H1 (cell line): Measurements from ENCODE around the gene CTSA. TPM values are rescaled to one million over a fixed set of nuclear protein-coding genes. Genes with fewer than 3 reads are reported as not detected.
A peak's percentile ranks its signal among the peaks of the same experiment; 100 is the strongest.

Experiments
- CTCF ChIA-PET: fragments of 300-600 bp; sonication (Branson Sonifier 250); formaldehyde crosslinking; loops from one replicate; lab custom pipeline; 2021; ENCODE audit not compliant: partially characterized antibody; lab: Charles Lee
- POLR2A ChIA-PET: fragments of 300-600 bp; sonication (Branson Sonifier 250); formaldehyde crosslinking; loops from one replicate; lab custom pipeline; 2021; ENCODE audit warnings: inconsistent platforms; ENCODE audit not compliant: partially characterized antibody; lab: Charles Lee
- DNase-seq, 2 experiments: peaks; one replicate each; pipeline versions ENCODE4 v3.0.0 to v3.0.0-alpha.2; 2010 to 2022; ENCODE audit warnings: low spot score in 2 of 2, low read depth in 1 of 2, mixed read lengths in 1 of 2
- FAIRE-seq: peaks from 2 replicates; lab custom pipeline; 2011; peaks lifted over from hg19 to GRCh38; lab: Jason Lieb, UNC
- H2AFZ ChIP-seq: 2 replicates; pipeline ENCODE4 v1.8.1; 2012; ENCODE audit warnings: low read length, inconsistent platforms
- H2AK5ac ChIP-seq: 2 replicates; pipeline ENCODE4 v1.6.1; 2013; ENCODE audit warnings: low read depth, low read length
- H2BK120ac ChIP-seq: replicated peaks from 2 replicates; pipeline ENCODE3; 2013; ENCODE audit warnings: low read depth, low read length, inconsistent platforms
- H2BK12ac ChIP-seq: 2 replicates; pipeline ENCODE4 v1.6.1; 2013; ENCODE audit warnings: low read depth, low read length
- H2BK15ac ChIP-seq: 2 replicates; pipeline ENCODE4 v1.6.1; 2013; ENCODE audit warnings: low read length
- H2BK20ac ChIP-seq: 2 replicates; pipeline ENCODE4 v1.6.1; 2013; ENCODE audit warnings: low read length
- H2BK5ac ChIP-seq: 2 replicates; pipeline ENCODE4 v1.6.1; 2013; ENCODE audit warnings: low read depth, low read length
- H3K14ac ChIP-seq: 2 replicates; pipeline ENCODE4 v1.6.1; 2013; ENCODE audit warnings: inconsistent platforms; ENCODE audit not compliant: insufficient read length
- H3K18ac ChIP-seq: 2 replicates; pipeline ENCODE4 v1.6.1; 2013; ENCODE audit warnings: low read length; ENCODE audit errors: extremely low read depth
- H3K23ac ChIP-seq: 2 replicates; pipeline ENCODE4 v1.6.1; 2013; ENCODE audit warnings: inconsistent platforms; ENCODE audit not compliant: insufficient read length
- H3K23me2 ChIP-seq: 2 replicates; pipeline ENCODE4 v1.6.1; 2013; ENCODE audit warnings: low read depth, low read length
- H3K27ac ChIP-seq: 2 replicates; pipeline ENCODE4 v1.6.1; 2011; ENCODE audit warnings: low read depth, low read length, inconsistent platforms
- H3K27me3 ChIP-seq, 4 experiments: replicated peaks in 1 of 4; 1 replicate in 1 of 4; 2 replicates in 3 of 4; pipeline versions ENCODE4 v1.6.1 to v1.8.1; 2011 to 2013; ENCODE audit warnings: low read length in 3 of 4, mild to moderate bottlenecking in 3 of 4, inconsistent platforms in 2 of 4, mixed read lengths in 2 of 4, moderate library complexity in 1 of 4; ENCODE audit not compliant: control insufficient read depth in 3 of 4, insufficient read depth in 3 of 4; ENCODE audit errors: extremely low read depth in 1 of 4
- H3K36me3 ChIP-seq, 4 experiments: 2 replicates each; pipeline versions ENCODE4 v1.6.1 to v1.8.1; 2011 to 2013; ENCODE audit warnings: mild to moderate bottlenecking in 4 of 4, low read length in 3 of 4, moderate library complexity in 2 of 4, control low read depth in 1 of 4, inconsistent platforms in 1 of 4; ENCODE audit not compliant: insufficient read depth in 4 of 4, control insufficient read depth in 2 of 4
- H3K4ac ChIP-seq: replicated peaks from 2 replicates; pipeline ENCODE3; 2013; ENCODE audit warnings: low read length, low read depth, mixed read lengths, inconsistent platforms; ENCODE audit not compliant: insufficient read length
- H3K4me1 ChIP-seq, 4 experiments: replicated peaks in 1 of 4; 1 replicate in 1 of 4; 2 replicates in 3 of 4; pipeline versions ENCODE4 v1.6.1 to v1.8.1; 2011 to 2013; ENCODE audit warnings: low read length in 3 of 4, inconsistent platforms in 2 of 4, mixed read lengths in 1 of 4; ENCODE audit not compliant: insufficient read depth in 4 of 4, control insufficient read depth in 3 of 4
- H3K4me2 ChIP-seq, 2 experiments: 2 replicates each; pipeline versions ENCODE4 v1.6.1 to v1.8.1; 2011 to 2013; ENCODE audit warnings: low read depth in 2 of 2, low read length in 2 of 2, control low read depth in 1 of 2, inconsistent platforms in 1 of 2, mild to moderate bottlenecking in 1 of 2; ENCODE audit not compliant: insufficient read depth in 1 of 2
- H3K4me3 ChIP-seq, 4 experiments: fragments of 200-600, 300-600 bp in 1 of 4; sonication (generic), shearing (Covaris generic), sonication (Bioruptor Twin) in 1 of 4; 2 replicates each; pipeline versions ENCODE4 v1.5.1 to v1.8.1; 2011 to 2016; ENCODE audit warnings: low read length in 4 of 4, low read depth in 3 of 4, control low read depth in 2 of 4, inconsistent platforms in 2 of 4, mild to moderate bottlenecking in 2 of 4, mixed read lengths in 1 of 4, moderate library complexity in 1 of 4; ENCODE audit not compliant: insufficient read depth in 2 of 4; ENCODE audit errors: extremely low read depth in 1 of 4
- H3K56ac ChIP-seq: replicated peaks from 2 replicates; pipeline ENCODE3; 2013; ENCODE audit warnings: low read depth, mild to moderate bottlenecking, mixed read lengths, low read length, inconsistent platforms; ENCODE audit not compliant: insufficient read length
- H3K79me1 ChIP-seq: 2 replicates; pipeline ENCODE4 v1.6.1; 2013; ENCODE audit warnings: low read depth, low read length, control low read depth
- H3K79me2 ChIP-seq, 2 experiments: 2 replicates each; pipeline versions ENCODE4 v1.6.1 to v1.8.1; 2012 to 2013; ENCODE audit warnings: low read length in 2 of 2, mild to moderate bottlenecking in 2 of 2, inconsistent platforms in 1 of 2; ENCODE audit not compliant: insufficient read depth in 2 of 2, control insufficient read depth in 1 of 2
- H3K9ac ChIP-seq, 4 experiments: replicated peaks in 1 of 4; 1 replicate in 1 of 4; 2 replicates in 3 of 4; pipeline versions ENCODE4 v1.6.1 to v1.8.1; 2011 to 2013; ENCODE audit warnings: low read depth in 3 of 4, low read length in 3 of 4, control low read depth in 2 of 4, mild to moderate bottlenecking in 2 of 4, moderate library complexity in 2 of 4, inconsistent platforms in 1 of 4; ENCODE audit errors: extremely low read depth in 1 of 4
- H3K9me3 ChIP-seq, 2 experiments: 2 replicates each; pipeline versions ENCODE4 v1.6.1 to v1.8.1; 2012 to 2013; ENCODE audit warnings: mild to moderate bottlenecking in 2 of 2, moderate library complexity in 2 of 2, control low read depth in 1 of 2, inconsistent platforms in 1 of 2, low read depth in 1 of 2, low read length in 1 of 2, mixed read lengths in 1 of 2; ENCODE audit not compliant: insufficient read depth in 2 of 2
- H4K20me1 ChIP-seq, 2 experiments: replicated peaks in 1 of 2; 2 replicates each; pipeline versions ENCODE3 to v1.8.1; 2011 to 2013; ENCODE audit warnings: inconsistent platforms in 2 of 2, low read length in 2 of 2, mild to moderate bottlenecking in 1 of 2; ENCODE audit not compliant: insufficient read depth in 2 of 2, control insufficient read depth in 1 of 2
- H4K5ac ChIP-seq: 2 replicates; pipeline ENCODE4 v1.6.1; 2013; ENCODE audit warnings: low read length, low read depth, mixed read lengths, inconsistent platforms; ENCODE audit not compliant: insufficient read length
- H4K8ac ChIP-seq: 2 replicates; pipeline ENCODE4 v1.8.0; 2013; ENCODE audit warnings: mild to moderate bottlenecking, moderate library complexity, low read length, inconsistent platforms; ENCODE audit not compliant: insufficient read depth; ENCODE audit errors: extremely low read depth
- H4K91ac ChIP-seq: replicated peaks from 2 replicates; pipeline ENCODE3; 2013; ENCODE audit warnings: low read length, mixed read lengths, inconsistent platforms; ENCODE audit not compliant: insufficient read length
- SIN3A ChIP-seq, 2 experiments: IDR thresholded peaks in 1 of 2; conservative IDR thresholded peaks in 1 of 2; 2 replicates each; pipeline ENCODE4 v1.6.1; 2011 to 2012; ENCODE audit warnings: low read length in 2 of 2, improper control_type of control experiment in 1 of 2, low read depth in 1 of 2, mild to moderate bottlenecking in 1 of 2
- WGBS, 2 experiments: shearing (Covaris generic) in 1 of 2; methylation state at CpG; one replicate each; pipeline versions ENCODE4 v1.1.6 to v1.1.7; 2013 to 2015; ENCODE audit warnings: low lambda C conversion rate in 2 of 2, mixed read lengths in 2 of 2, inconsistent platforms in 1 of 2, low coverage in 1 of 2, missing lambda C conversion rate in 1 of 2; ENCODE audit not compliant: insufficient replicate concordance in 2 of 2, insufficient coverage in 1 of 2, insufficient read length in 1 of 2; ENCODE audit errors: extremely low coverage in 1 of 2, missing lambda C conversion rate in 1 of 2; 5-methylcytosine and 5-hydroxymethylcytosine counted together
- polyA plus RNA-seq, 7 experiments: library from polyadenylated mRNA; depleted of rRNA in 3 of 7; stranded (reverse) in 5 of 7; unstranded in 2 of 7; fragments of >200 nt in 5 of 7; fragments of 200-250 nt in 2 of 7; gene quantifications; 1 replicate in 5 of 7; 2 replicates in 1 of 7; 4 replicates in 1 of 7; pipeline versions ENCODE4 v1.2.1 to v1.2.3, GENCODE V29; 2011 to 2013; ENCODE audit warnings: missing spikeins in 2 of 7, mixed read lengths in 2 of 7
- total RNA-seq: library from RNA; stranded (reverse); fragmentation: NEBNext Ultra II Directional; extraction: Animal tissue kit (Norgen Biotek cat#: 25700); gene quantifications from 2 replicates; pipeline ENCODE4 v1.2.1, GENCODE V29; 2021

Gene CTSA
- total and polyA plus RNA-seq, 2 of the 8 experiments (the other 6 are each of a cell fraction or from before 2014, with no cell fraction given): 49.7 to 74.0 TPM

- H4K5ac ChIP-seq: no peak overlapping the region
- H3K4ac ChIP-seq: no peak overlapping the region
- H2BK15ac ChIP-seq: peak overlapping the region; percentile 40; the same call in 1 of the 2 replicates
- H3K27ac ChIP-seq: no peak overlapping the region
- no peak overlapping the region for H3K4me3 ChIP-seq
- 91% methylated on average over 1 of the region's 1 CpG; no CpG with 5 or more reads in 1 of the 2 experiments for whole genome bisulfite sequencing, 2 experiments
- H2AFZ ChIP-seq: no peak overlapping the region
- H3K36me3 ChIP-seq: peaks cover 0 to 32% (median 0%) of the 10 kb centered on the region in 4 experiments; a peak in 4 of 8 replicates
- no peaks in the 10 kb centered on the region for H4K20me1 ChIP-seq
- H2BK20ac ChIP-seq: peak overlapping the region; percentile 57; the same call in 1 of the 2 replicates
- no peak overlapping the region for H3K18ac ChIP-seq
- H3K23ac ChIP-seq: no peak overlapping the region
- peaks cover 4 to 16% (median 12%) of the 10 kb centered on the region in 4 experiments for H3K4me1 ChIP-seq
- no peaks in the 10 kb centered on the region for H3K27me3 ChIP-seq
- FAIRE-seq (no peak), DNase-seq (no peak)
- peak overlapping the region; percentile 19 for H2BK120ac ChIP-seq
- H3K23me2 ChIP-seq: no peaks in the 10 kb centered on the region
- peak overlapping the region; percentile 80; the same call in 1 of the 2 replicates for H2AK5ac ChIP-seq
- no peak overlapping the region for H3K14ac ChIP-seq
- no peak overlapping the region for H3K56ac ChIP-seq
- H3K4me2 ChIP-seq: no peak overlapping the region
- CTCF ChIA-PET: interaction anchor here (1.9 to 2.0 kb wide), 2 partner anchors 11 to 26 kb away, joined by 5 to 7 read pairs; no protein-coding TSS in a partner anchor
- POLR2A ChIA-PET: interaction anchor here (0.6 to 9.9 kb wide), 3 partner anchors 12 to 513 kb away, joined by 3 to 178 read pairs (median 3); partner anchors contain the start of gene SNX21
- TF ChIP-seq SIN3A (conservative IDR thresholded peaks at IDR 0.05 in 1 of 2, IDR thresholded peaks at IDR 0.05 in 1 of 2; ENCODE audit: low read depth in 1 of 2, low read length in 2 of 2): no peak
- TF ChIP-seq, all 59 proteins: peak for 0
- Histone ChIP-seq H3K79me1 (no peaks in the 10 kb centered on the region), H2BK5ac (peak overlapping the region; percentile 74; the same call in 1 of the 2 replicates), H3K79me2 (peaks cover 0 to 13% of the 10 kb centered on the region in 2 experiments; a peak in 2 of 4 replicates), H3K9me3 (no peaks in the 10 kb centered on the region), H2BK12ac (peak overlapping the region; percentile 62), H3K9ac (no peak overlapping the region), H4K91ac (peak overlapping the region; percentile 26), H4K8ac (no peak overlapping the region)
Measured at GRCh38 chr20:45850926-45851325, 40.2 kb upstream of the CTSA start.
